GM21717 (cell line): ENCODE data around the gene TMSB4X.
"Not testable (repeated sequence)": the region's sequence is repeated elsewhere in the genome, so short reads cannot be mapped to it uniquely, and the experiment has no call there.

Source experiments
- ATAC-seq: cut with Tn5 transposase; IDR thresholded peaks from one replicate; pipeline ENCODE4 v1.9.1; 2021; ENCODE audit warnings: mild to moderate bottlenecking, moderate library complexity; ENCODE audit not compliant: unreplicated experiment

Gene TMSB4X

DNA sequence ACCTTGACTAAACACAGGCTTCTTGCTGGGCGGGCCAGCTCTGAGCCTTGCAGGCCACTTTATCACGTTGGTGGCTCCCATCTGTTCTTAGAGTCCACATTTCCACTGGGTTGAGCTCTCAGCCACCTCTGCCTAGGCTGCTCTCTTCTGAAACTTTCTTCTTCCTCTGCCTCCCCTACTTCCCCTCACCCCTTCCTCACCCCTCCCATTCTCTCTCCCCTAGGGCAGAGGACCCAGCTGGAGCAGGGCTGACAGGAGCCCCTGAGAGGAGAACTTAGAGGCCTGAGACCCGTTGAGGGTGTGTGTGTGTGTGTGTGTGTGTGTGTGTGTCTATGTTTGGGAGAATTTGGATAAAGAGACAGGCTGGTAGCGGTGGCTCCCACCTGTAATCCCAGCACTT, 19.9 kb upstream of the TMSB4X start:
- no peak for ATAC-seq

DNA sequence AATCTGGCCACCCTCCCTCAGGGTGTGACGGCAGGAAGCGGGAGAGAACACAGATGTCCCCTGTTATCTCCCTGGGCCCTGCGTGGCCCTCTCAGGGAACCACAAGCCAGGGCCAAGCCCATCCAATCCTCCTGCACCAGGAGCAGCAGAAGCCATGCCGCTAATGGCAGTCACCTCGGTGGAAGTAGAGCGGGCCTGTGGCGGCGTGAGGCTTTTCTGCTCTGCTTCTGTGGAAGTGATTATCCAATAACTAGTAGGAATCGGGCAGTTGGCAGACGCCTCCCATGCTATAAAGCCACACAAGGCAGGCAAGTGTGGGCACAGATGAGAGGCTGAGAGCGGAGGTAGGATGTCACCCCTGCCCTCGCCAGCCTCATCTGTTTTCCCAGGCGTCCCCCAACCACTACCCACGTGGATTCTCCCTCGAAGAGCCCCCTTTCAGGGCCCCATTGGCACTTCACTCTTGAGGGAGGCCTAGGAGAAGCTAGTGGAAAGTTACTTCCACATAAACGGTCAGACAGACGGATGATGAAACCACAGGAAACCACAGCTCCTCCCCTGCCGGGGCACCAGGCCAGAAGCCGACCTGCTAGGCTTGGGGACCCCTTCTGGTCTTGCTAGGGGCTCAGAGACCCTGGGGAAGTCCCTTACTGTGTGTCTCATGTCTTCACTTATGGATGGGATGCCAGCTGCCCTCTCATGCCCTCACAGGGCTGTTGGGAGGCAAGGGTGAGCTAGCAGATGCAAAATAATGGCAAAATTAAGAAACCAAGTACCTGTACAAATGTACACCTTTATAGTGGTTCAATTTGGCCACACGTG, 18.8 kb upstream of the TMSB4X start:
- ATAC-seq, result peak; percentile 58

DNA sequence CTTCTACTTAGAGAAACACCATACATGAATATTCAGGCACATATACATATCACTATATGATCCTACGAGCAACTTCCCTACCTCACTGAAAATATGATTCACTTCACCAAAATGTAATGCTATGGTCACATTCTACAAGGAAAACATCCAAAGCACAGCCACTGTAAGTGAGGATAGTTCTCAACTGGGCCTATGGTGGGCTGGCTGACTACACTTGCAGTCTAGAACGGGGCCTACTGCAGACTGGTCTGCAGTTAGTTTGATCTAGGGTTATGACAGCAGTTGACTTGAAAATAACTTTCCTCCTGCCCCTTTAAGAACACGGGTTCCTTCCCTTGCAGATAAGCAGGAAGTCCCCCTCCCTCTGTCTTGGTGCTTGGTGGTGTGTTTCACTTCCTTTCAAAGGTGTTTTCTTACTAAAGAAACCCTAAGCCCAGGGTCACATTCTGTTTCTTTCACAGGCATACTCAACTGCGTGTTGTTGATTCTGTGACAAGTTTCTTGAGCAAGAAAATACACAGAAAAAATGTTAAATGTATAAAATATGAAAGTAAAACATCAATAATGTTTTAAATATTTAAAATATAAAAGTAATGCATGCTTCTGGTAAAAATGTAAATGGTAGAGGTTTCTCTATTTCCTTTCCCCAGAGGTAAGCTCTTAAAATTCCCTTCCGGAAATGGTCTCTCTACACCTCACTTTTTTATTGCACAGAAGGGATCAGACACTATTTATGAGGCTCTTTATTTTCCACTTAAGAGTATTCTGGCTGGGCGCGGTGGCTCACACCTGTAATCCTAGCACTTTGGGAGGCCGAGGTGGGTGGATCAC, 18.0 kb upstream of the TMSB4X start:
- peak; percentile 63 for ATAC-seq

DNA sequence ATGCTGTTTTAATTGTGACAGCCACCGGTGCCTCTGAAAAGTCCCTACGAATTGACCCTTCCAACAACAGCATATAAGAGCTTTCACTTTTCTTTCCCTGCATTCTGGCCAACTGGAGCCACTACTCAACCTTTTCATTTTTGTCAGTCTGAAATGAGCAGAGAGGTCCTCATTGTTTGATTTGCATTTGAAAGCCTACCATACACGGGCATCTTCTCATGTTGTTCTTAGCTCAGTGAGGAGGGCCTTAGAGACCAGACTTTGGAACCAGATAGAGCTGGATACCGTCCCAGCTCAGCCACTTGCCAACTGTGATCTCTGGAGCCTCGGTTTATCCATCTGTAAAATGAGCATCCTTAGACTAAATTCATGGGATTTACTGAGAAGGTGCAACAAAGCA, 16.9 kb upstream of the TMSB4X start:
- ATAC-seq, result no peak

DNA sequence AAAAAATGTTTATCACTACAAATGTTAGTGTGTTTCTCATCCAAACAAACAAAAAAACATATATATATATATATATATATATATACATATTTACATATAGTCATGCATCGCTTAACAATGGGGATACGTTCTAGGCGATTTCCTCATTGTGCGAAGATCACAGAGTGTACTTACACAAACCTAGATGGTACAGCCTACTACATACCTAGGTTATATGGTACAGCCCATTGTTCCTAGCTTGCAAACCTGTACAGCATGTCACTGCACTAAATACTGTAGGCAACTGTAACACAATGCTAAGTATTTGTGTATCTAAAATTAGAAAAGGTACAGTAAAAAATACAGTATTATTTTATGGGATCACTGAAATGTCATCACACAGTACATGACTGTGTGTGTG, 16.4 kb upstream of the TMSB4X start:
- no peak for ATAC-seq

DNA sequence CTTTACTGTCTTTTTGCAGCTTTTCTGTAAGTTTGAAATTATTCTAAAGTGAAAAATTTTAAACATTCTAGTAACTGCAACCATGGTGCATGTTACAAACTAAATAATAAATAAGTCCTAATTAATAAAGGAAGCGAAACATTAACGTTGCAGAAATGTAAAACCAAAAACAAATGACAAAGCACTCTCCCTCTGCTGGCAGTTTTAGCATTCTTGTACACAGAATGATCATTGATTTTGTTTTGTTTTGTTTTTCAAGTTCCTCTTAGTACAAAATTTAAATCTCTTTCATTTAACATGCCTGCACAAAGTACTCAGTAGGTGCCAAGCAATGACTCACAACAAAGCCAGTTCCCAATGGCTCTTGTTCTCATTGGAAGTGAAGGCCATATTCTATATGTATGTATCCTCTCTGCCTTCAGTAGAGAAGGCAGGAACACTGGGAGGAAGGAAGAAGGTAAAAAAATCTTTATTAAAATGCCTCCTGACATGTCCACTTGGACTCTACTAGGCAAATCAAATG, 13.7 kb upstream of the TMSB4X start:
- ATAC-seq, result no peak

DNA sequence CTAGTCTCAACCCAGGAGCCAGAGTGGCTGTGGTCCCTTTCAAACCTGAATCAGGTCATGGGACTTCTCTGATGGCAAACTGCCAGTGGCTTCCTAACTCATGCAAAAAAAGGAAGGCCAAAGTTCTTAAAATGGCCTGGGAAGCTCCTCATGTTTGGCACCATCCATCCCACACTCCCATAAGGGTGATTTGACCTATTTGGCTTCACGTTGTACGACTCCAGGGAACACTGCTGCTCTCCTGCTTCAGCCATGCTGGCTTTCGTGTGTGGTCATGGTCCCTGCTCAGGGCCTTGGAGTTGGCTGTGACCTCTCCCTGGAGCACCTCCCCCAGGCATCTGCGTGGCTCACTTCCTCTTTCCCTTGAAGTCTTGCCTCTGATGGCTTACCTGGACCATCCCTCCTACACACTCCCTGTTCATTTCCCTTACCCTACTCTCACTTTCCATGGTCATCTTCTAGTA, 12.8 kb upstream of the TMSB4X start:
- peak; percentile 46 for ATAC-seq

DNA sequence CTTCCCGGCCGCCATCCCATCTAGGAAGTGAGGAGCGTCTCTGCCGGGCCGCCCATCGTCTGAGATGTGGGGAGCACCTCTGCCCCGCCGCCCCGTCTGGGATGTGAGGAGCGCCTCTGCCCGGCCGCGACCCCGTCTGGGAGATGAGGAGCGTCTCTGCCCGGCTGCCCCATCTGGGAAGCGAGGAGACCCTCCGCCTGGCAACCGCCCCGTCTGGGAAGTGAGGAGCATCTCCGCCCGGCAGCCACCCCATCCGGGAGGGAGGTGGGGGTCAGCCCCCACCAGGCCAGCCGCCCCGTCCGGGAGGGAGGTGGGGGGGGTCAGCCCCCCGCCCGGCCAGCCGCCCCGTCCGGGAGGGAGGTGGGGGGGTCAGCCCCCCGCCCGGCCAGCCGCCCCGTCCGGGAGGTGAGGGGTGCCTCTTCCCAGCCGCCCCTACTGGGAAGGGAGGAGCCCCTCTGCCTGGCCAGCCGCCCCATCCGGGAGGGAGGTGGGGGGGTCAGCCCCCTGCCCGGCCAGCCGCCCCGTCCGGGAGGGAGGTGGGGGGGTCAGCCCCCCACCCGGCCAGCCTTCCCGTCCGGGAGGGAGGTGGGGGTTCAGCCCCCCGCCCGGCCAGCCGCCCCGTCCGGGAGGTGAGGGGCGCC, 11.6 kb upstream of the TMSB4X start:
- not testable (repeated sequence) for ATAC-seq

DNA sequence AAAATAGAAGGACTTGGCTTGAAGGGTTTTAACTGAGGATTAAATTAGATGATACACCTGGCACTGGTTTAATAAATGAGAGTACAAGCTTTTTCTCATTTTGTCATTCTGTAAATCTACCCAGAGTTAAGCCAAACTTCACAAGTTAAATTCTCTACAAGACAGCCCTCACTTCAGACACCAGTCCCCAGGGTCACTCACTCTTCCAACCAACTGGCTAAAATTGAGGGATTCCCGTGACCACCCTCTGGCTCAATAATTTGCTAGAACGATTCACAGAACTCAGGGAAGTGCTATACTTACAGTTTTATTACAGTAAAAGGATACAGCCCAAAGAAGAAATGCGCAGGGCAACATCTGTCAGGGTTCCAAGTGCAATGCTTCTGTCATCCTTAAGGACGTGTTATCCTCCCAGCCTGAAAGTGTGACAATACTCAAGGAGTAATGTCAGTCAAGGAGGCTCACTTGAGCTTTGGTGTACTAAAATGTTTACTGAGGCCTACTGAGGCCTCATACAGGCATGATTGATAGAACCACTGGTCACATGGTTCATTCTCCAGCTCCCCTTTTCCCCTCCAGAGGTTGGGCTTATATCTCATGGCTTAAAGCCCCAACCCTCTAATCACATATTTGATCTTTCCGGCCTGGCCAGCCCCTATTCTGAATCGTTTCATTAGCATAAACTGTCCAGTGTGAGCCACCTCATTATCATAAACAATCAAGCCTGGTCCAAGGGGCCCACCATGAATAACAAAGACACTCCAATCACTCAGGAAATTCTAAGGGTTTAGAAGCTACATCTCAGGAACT, 9.6 kb upstream of the TMSB4X start:
- no peak for ATAC-seq

DNA sequence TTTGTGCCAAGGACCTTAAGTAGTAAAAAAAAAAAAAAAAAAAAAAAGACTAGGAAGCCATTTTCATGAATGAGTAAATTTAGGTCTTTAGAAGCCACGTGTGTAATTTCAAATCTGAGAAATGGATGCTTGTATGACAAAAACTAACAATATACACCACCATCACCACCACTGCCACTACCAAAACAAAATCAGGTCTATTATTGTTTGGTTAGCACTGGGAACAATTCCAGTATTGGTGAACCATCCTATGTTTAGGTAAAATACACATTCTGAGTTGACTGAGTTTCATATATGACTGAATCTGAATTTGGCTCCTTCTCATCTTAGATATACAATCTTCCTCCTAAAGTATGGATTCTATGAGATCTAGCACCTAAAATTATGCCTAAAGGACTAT, 8.8 kb upstream of the TMSB4X start:
- no peak for ATAC-seq

DNA sequence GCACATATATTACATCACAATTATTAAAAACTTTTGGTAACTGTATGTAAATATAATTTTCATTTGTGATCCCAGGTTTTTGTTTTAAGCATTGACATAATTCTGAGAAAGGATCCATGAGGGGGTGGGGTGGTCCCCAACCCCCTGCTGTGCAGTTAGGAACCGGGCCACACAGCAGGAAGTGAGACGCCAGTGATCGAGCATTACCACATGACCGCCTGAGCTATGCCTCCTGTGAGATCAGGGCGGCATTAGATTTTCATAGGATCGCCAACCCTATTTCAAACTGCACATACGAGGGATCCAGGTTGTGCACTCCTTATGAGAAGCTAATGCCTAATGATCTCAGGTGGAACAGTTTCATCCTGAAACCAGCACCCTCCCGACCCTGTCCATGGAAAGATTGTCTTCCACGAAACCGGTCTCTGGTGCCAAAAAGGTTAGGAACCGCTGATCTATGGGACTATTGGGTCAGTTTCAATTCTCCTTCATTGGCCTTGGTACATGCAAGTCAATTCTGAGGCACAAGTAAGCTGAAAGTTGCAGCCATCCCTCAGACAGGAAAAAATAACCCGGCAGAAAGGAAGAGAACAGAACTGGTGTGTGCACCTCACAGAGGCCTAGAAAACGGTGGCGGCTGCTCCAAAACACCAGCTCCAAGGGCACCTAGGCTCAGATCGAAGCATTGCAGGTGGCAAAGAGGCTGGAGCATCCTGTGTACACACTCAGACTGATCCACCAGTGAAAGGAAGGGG, 7.0 kb upstream of the TMSB4X start:
- no peak for ATAC-seq

DNA sequence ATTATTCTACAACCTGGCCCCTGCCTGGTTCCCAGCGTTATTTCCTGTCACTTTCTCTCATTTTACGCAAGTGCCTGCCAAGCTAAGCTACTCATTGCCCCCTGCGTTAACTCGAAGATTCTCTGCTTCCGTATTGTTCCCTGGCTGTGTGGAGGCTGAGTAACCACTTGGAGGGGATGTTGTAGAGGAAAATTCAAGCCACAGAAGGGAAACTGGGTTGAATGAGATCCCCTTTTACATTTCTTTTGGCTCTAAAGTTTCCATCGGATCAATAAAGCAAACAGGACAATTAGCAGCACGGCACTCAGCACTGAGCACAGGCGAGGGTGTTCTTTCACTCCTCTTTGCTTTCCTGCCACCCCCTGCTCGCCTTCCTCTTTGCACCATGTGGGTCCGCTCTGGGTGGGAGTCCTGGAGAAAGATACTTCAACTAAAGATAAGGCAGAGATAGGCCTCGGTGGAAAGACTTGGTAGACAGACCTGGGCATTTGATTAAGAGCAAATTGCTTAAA, 4.2 kb upstream of the TMSB4X start:
- ATAC-seq, result no peak

DNA sequence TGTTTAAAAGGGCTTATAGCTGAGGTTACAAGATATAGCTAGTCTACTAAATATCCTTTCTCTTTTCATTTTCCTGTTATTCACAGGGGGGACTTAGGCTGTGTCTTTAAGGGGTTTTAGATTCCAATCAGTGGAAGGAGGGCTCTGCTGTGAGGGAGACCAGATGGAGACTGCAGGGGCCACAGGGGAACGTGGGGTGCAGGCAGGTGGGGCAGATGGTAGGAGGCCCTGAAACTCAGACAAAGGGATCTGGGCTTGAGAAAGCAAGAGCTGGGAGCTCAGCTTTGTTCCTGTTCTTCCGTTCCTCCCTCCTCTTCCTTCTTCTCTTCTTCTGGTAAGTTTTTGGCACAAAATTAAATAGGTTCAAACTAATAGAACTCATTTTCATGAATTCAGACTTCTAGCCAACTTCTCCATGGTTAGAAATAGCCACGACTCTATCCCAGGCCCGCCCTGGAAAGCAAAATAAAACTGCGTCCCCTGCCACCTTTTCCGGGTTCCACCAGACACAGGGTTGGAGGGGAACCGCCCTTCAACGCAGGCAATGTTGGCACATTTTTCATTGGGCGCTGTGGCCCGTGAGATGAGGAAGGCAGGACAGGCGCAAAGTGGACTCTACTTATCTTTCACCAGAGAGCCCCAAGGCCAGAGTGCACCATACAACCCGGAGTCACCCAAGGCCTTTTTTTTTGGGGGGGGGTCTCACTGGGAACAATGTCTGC, 3.5 kb upstream of the TMSB4X start:
- ATAC-seq, result no peak

DNA sequence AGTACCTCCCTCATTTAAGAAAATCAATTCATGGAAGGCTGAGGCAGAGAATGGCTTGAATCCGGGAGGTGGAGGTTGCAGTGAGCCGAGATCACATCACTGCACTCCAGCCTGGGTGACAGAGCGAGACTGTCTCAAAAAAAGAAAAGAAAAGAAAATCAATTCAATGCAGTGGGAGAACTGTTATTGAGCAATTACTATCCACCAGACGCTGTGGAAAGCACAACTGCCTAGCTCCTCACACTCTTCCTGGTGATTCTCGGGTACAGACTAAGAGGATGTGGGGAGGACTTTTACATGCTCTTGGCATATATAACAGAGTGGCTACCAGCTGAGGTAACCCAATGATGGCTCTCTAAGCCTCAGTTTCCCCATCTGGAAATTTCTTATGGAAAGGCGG, 2.7 kb upstream of the TMSB4X start:
- no peak for ATAC-seq

DNA sequence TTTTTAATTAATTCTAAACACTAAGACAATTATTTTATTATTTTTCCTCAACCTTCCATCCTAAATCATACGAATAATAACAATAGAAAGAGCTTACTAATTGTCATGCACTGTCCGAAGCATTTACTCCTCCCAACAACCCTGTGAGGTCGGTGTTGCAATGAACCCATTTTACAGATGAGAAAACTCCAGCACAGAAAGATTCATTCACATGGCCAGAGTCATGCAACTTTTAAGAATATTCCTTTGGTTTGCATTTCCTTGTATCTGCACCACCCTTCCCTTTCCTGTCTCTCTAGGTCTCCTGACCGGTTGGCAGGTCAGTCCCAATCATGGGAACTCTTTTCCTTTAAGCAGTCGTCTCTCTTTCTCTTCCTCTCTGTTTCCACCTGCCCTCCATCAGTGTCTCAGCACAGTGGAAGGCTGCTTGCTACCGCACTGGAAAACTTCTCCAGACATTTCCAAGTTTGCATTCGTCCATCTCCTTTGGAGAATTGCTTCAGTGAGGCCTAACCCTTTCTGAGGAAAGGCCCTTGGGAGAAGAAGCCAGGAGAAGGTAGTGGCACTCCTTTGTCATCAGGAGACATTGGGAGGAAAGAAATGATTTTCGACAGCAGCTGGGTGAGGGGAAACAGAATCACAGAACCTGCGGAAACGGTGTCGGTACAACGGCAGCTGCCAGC, 1.9 kb upstream of the TMSB4X start:
- no peak for ATAC-seq

DNA sequence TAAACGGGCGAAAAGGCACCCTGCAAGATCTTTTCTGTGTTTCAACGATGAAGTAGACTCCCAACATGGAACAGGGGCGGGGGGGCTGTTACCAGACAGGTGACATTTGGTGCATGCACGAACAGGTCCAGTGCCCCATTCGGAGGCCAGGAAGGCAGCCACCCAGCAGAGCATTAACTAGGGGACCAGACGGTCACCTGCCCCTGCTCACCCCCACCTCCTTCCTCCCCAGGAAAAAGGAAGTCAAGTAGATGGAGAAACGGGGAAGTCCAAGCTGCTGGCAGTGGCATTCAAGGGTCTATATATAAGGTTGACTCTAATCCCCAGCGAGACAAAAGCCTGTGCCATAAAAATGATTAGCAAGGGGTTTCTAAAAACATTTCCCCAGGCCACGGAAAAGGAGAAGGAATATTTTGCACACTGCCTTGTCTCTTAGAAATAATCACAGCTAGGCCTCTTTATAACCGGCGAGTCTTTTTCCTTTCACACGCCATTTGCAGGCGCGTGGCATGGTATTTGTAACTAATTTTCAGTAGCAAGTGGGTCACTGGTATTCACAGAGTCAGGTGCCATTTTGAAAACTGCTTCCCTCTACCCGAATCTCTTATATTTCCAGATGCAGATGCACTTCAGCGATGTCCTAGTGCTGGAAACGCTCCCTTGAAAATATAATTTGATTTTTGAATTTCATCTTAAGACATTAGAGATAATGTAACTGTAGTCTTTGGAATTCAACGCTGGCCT, 1.2 kb upstream of the TMSB4X start:
- ATAC-seq, result no peak

DNA sequence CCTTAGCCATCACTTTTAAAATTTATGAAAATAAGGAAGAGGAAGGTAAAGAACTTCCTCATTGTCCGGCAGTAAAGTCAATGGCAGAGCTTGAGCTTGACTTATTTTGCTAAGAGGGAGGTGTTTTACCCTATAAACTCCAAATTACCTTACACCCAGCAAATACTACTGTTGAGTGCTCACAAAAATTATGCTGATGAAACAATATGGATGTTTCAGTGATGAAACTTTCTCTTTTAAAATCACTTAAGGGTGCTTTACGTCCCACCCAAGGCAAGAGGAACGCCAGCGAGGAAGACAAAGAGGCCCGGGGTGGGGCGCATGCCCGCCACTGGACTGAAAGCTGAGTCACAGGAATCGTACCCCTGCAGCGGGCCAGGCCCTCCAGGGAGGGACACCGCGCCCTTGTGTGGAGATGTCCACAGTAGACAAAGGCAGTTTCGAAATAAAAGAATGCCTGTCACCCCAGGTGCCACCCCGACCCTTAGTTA, 560 bp upstream of the TMSB4X start:
- no peak for ATAC-seq

DNA sequence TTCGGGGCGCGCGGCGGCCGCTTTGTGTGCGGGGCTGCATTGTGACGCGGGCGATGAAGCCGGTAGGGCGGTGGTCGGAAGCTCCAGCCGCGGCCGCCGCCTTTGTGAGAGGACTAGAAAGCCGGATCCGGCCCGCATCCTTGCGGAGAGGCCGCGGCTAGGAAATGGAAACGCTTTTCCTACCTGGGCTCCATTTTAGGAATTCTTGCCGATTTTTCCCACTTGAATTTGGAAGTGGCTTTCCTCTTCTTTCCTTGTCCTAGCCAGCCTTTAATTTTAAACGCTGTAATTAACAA, 708 bp downstream of the TMSB4X start:
- ATAC-seq, result no peak
